Fibroblast of lung (primary cell): ENCODE results near the gene HPX.

ENCODE experiments used
- CTCF ChIP-seq, 2 donors: IDR thresholded peaks in 1 of 2; conservative IDR thresholded peaks in 1 of 2; 1 replicate in 1 of 2; 2 replicates in 1 of 2; pipeline ENCODE4 v1.5.1; 2011 to 2012; ENCODE audit warnings: low read length in 2 of 2, control low read depth in 1 of 2, inconsistent platforms in 1 of 2, low read depth in 1 of 2, mild to moderate bottlenecking in 1 of 2
- EZH2 ChIP-seq: IDR thresholded peaks from 2 replicates; pipeline ENCODE4 v1.5.1; 2012; ENCODE audit warnings: low read length, control low read depth, mild to moderate bottlenecking; ENCODE audit errors: missing control alignments

GRCh38 chr11:6405052-6405667 lies 35.6 kb downstream of the HPX start:
- TF ChIP-seq CTCF (conservative IDR thresholded peaks at IDR 0.05 in 1 of 2, IDR thresholded peaks at IDR 0.05 in 1 of 2; ENCODE audit: low read depth in 1 of 2, low read length in 2 of 2) = no peak
- TF ChIP-seq EZH2 = no peak
